OCI-LY1 (cell line): Measurements from ENCODE around the gene CCDC87.

Source experiments
- H2AFZ ChIP-seq: fragments of 200-600 bp; sonication (generic), shearing (Covaris generic); 2 replicates; pipeline ENCODE4 v1.6.0; 2014; ENCODE audit warnings: antibody characterized with exemption, mild to moderate bottlenecking, low read length
- H3F3A ChIP-seq: fragments of 200-600 bp; sonication (generic), shearing (Covaris generic); 2 replicates; pipeline ENCODE4 v1.6.0; 2014; ENCODE audit warnings: mild to moderate bottlenecking, antibody characterized with exemption, low read length, moderate library complexity; ENCODE audit not compliant: insufficient read depth
- H3K27ac ChIP-seq: fragments of 200-600 bp; sonication (generic); 2 replicates; pipeline ENCODE4 v1.5.1; 2014; ENCODE audit warnings: low read length, mixed run types, mild to moderate bottlenecking, low read depth; ENCODE audit not compliant: poor library complexity, severe bottlenecking
- H3K27me3 ChIP-seq: fragments of 200-600 bp; sonication (generic); 2 replicates; pipeline ENCODE4 v1.6.0; 2014; ENCODE audit warnings: antibody characterized with exemption, mild to moderate bottlenecking, low read length, moderate library complexity; ENCODE audit not compliant: insufficient read depth
- H3K36me3 ChIP-seq: fragments of 200-600 bp; sonication (generic); 2 replicates; pipeline ENCODE4 v1.6.1; 2014; ENCODE audit warnings: mild to moderate bottlenecking, antibody characterized with exemption, low read length, moderate library complexity, mixed read lengths; ENCODE audit not compliant: insufficient read depth
- H3K4me1 ChIP-seq: fragments of 200-600 bp; sonication (generic); 2 replicates; pipeline ENCODE4 v1.5.1; 2014; ENCODE audit warnings: mild to moderate bottlenecking, low read length, moderate library complexity; ENCODE audit not compliant: insufficient read depth, severe bottlenecking
- H3K4me2 ChIP-seq: fragments of 200-600 bp; sonication (generic), shearing (Covaris generic); 2 replicates; pipeline ENCODE4 v1.6.1; 2014; ENCODE audit warnings: low read length
- H3K4me3 ChIP-seq: fragments of 200-600 bp; sonication (generic); 2 replicates; pipeline ENCODE4 v1.5.1; 2014; ENCODE audit warnings: low read length, low read depth, mild to moderate bottlenecking, mixed read lengths; ENCODE audit not compliant: poor library complexity, severe bottlenecking
- H3K79me2 ChIP-seq: fragments of 200-600 bp; shearing (Covaris generic); 2 replicates; pipeline ENCODE4 v1.6.1; 2016; ENCODE audit warnings: mixed run types, low read length, mixed read lengths; ENCODE audit not compliant: insufficient read depth
- H3K9ac ChIP-seq: fragments of 200-600 bp; sonication (generic), shearing (Covaris generic); 2 replicates; pipeline ENCODE4 v1.6.1; 2014; ENCODE audit warnings: mild to moderate bottlenecking, low read length, mixed read lengths
- H3K9me2 ChIP-seq: fragments of 200-600 bp; sonication (generic), shearing (Covaris generic); 2 replicates; pipeline ENCODE4 v1.6.1; 2014; ENCODE audit warnings: low read depth, mild to moderate bottlenecking, low read length, mixed read lengths
- H3K9me3 ChIP-seq: fragments of 200-600 bp; shearing (Covaris generic); 2 replicates; pipeline ENCODE4 v1.6.1; 2014; ENCODE audit warnings: low read length, mixed read lengths
- H4K20me1 ChIP-seq: fragments of 200-600 bp; sonication (generic), shearing (Covaris generic); 2 replicates; pipeline ENCODE4 v1.6.0; 2016; ENCODE audit warnings: mild to moderate bottlenecking, low read length; ENCODE audit not compliant: insufficient read depth
- CTCF ChIP-seq: fragments of 200-600 bp; sonication (generic), shearing (Covaris generic); IDR thresholded peaks from 2 replicates; pipeline ENCODE4 v1.5.1; 2017; ENCODE audit warnings: mild to moderate bottlenecking, antibody characterized with exemption, low read length, moderate library complexity, mixed read lengths
- EZH2 ChIP-seq: fragments of 200-600 bp; sonication (generic), shearing (Covaris generic); IDR thresholded peaks from 2 replicates; pipeline ENCODE4 v1.8.0; 2017; ENCODE audit warnings: borderline replicate concordance, mixed run types, mild to moderate bottlenecking, antibody characterized with exemption, low read length, moderate library complexity, mixed read lengths

Gene CCDC87

GRCh38 chr11:66636411-66636810, 43.5 kb upstream of the CCDC87 start:
- Histone ChIP-seq H3K27me3 (no peaks in the 10 kb centered on the region), H3K9me2 (no peaks in the 10 kb centered on the region), H2AFZ (no peak overlapping the region), H3K9me3 (no peaks in the 10 kb centered on the region), H3K9ac (no peak overlapping the region), H3K4me3 (no peak overlapping the region), H3K4me2 (no peak overlapping the region; the same call in 1 of the 2 replicates), H3F3A (peaks cover 25% of the 10 kb centered on the region), H3K27ac (peak overlapping the region; percentile 80), H3K79me2 (peaks cover 53% of the 10 kb centered on the region), H3K36me3 (peaks cover 81% of the 10 kb centered on the region), H3K4me1 (peaks cover 41% of the 10 kb centered on the region), H4K20me1 (no peaks in the 10 kb centered on the region)
- TF ChIP-seq CTCF (no peak), EZH2 (no peak)

GRCh38 chr11:66632952-66633351, 40.1 kb upstream of the CCDC87 start:
- peaks cover 53% of the 10 kb centered on the region for H3K79me2 ChIP-seq
- no peak overlapping the region for H3K4me2 ChIP-seq
- H2AFZ ChIP-seq: no peak overlapping the region
- peaks cover 16% of the 10 kb centered on the region for H3K4me1 ChIP-seq
- H4K20me1 ChIP-seq: no peaks in the 10 kb centered on the region
- no peaks in the 10 kb centered on the region for H3K9me3 ChIP-seq
- no peaks in the 10 kb centered on the region for H3K27me3 ChIP-seq
- H3K9me2 ChIP-seq: no peaks in the 10 kb centered on the region
- no peak overlapping the region for H3K4me3 ChIP-seq
- peaks cover 86% of the 10 kb centered on the region for H3K36me3 ChIP-seq
- TF ChIP-seq EZH2 (no peak), CTCF (no peak)
- no peak overlapping the region for H3K27ac ChIP-seq
- peaks cover 25% of the 10 kb centered on the region for H3F3A ChIP-seq
- no peak overlapping the region for H3K9ac ChIP-seq

DNA sequence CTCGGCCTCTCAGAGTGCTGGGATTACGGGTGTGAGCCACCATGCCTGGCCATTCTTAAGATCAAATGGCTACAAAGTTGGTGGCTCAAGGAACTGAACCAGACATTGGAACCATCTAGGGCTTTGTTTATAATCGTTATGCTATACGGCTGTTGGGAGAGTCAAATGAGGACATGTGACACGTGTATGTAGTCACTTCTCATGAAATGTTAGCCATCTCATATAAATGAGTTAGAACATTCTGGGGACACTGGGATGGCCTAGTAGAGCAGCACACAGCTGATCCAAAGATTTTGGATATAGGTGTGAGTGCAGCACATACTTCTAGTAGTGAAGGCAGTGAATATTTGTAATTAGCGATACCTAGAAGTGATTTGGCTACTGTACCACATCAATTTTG, 39.0 kb upstream of the CCDC87 start:
- Histone ChIP-seq H3K9me2 (no peaks in the 10 kb centered on the region), H3K27ac (no peak overlapping the region), H3F3A (peaks cover 17% of the 10 kb centered on the region), H3K79me2 (peaks cover 58% of the 10 kb centered on the region), H3K4me1 (peaks cover 5% of the 10 kb centered on the region), H3K9ac (no peak overlapping the region), H3K36me3 (peaks cover 95% of the 10 kb centered on the region), H3K9me3 (no peaks in the 10 kb centered on the region), H3K27me3 (no peaks in the 10 kb centered on the region), H3K4me2 (no peak overlapping the region), H2AFZ (no peak overlapping the region), H3K4me3 (no peak overlapping the region), H4K20me1 (no peaks in the 10 kb centered on the region)
- no peak for TF ChIP-seq EZH2
- TF ChIP-seq CTCF: no peak
